ENCODE results near the gene TPSD1.
A peak's percentile ranks its signal among the peaks of the same experiment; 100 is the strongest.

Gene TPSD1

DNA sequence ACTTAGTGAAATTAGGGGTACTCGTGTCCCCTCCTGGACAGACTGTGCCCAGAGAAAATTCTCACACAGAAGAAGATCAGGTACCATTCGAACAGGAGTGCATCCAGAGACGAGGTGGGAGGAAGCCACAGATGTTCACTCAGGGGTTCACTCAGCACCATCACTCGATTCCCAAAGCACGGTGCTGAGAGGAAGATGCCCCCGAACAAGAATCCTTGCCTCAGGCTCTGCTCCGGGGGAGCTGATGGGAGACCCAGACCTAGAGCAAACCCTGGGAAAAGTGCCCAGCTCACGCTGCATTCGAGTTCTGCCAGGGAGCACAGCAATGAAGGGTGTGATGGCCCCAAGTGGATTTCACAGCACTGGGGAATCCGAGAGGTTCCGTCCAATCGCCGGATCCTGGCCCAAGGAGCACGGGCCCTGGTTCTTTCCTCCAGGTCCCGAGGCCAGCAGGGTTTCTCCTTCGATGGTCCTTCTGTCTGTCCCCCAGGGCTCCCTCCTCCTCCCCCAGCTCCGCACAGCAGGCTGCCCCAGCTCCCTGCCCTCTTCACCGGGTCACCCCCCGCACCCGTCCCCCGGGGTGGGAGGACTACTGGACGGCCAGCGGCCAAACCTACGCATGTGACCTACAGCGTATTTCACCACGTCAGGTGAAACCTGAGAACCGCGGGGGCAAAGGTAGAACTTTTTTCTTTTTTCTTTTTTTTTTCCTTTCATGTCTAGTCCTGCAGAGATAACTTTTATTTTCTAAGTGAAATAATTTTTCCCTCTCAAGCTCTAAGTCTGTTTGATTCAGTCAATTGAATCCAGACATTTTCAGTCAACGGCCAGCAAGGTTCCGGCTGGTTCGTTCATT lies 43.4 kb downstream of the TPSD1 start:
- Histone ChIP-seq H3K36me3 (ENCODE audit: control insufficient read depth, low read depth, low read length) (no peaks in the 10 kb centered on the region), H3K9me3 (ENCODE audit: control insufficient read depth, low read depth, low read length) (no peaks in the 10 kb centered on the region), H3K4me3 (ENCODE audit: low read length) (no peak overlapping the region), H3K4me1 (ENCODE audit: control insufficient read depth, low read depth, low read length) (peaks cover 4% of the 10 kb centered on the region), H3K27me3 (ENCODE audit: control insufficient read depth, insufficient read depth, low read length) (peaks cover 23% of the 10 kb centered on the region), H3K27ac (ENCODE audit: low read length) (no peak overlapping the region), H3K9ac (ENCODE audit: low read length) (no peak overlapping the region)

DNA sequence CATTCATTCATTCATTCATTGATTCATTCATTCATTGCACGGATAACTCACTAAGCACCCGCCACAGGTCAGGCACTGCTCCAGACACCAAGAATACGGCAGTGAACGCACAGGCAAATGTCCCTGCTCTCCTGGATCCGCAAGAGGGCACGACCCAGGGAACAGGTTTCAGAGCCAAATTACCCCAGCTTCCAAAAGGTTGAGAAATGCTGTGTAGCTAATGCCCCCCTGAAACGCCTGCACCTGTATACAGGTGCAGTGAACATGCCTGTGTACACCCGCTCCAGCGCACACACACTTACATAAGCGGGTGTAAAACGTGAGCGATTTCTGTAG lies 44.0 kb downstream of the TPSD1 start:
- Histone ChIP-seq H3K36me3 (ENCODE audit: control insufficient read depth, low read depth, low read length) (no peaks in the 10 kb centered on the region), H3K27me3 (ENCODE audit: control insufficient read depth, insufficient read depth, low read length) (peaks cover 23% of the 10 kb centered on the region), H3K9me3 (ENCODE audit: control insufficient read depth, low read depth, low read length) (no peaks in the 10 kb centered on the region), H3K4me3 (ENCODE audit: low read length) (no peak overlapping the region), H3K9ac (ENCODE audit: low read length) (no peak overlapping the region), H3K27ac (ENCODE audit: low read length) (no peak overlapping the region), H3K4me1 (ENCODE audit: control insufficient read depth, low read depth, low read length) (peaks cover 4% of the 10 kb centered on the region)

DNA sequence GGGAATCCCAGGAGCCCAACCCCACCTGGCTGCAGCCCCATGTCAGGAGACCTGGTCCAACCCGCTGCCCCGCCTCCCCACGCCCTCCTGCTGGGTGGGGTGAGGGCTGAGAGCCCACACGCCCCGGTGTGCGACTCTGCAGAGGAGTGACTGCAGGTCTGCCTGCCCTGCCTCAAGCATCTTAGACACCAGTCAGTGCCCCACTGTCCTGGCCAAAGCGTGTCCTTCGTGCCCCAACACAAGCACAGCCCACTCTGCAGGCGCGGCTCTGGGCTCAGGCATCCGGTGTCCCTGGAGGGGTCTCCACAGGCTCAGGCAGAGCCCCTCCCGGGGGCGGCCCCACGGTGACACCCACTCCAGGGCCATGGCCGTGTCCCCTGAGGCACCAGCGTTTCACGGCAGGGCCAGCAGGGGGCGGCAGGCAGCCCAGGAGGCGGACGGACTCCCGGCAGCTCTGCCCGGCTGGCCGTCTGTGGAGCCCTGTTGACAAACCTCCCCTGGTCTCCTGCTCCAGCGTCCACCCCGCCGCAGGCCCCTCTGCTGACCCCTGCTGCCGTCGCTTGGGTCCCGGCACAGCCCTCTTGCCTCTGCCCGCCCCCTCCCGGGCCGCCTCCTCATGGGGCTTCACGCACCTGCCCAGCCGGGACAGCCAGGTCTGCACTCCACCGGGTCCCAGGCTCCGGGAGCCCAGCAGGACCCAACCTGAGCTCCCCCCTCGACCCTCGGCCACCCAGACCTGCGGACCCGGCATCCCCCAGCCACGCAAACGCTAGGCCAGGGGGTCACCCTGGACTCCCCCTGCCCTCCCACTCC lies 45.0 kb downstream of the TPSD1 start:
- Histone ChIP-seq H3K9ac (ENCODE audit: low read length) (no peak overlapping the region), H3K4me1 (ENCODE audit: control insufficient read depth, low read depth, low read length) (peaks cover 4% of the 10 kb centered on the region), H3K36me3 (ENCODE audit: control insufficient read depth, low read depth, low read length) (no peaks in the 10 kb centered on the region), H3K9me3 (ENCODE audit: control insufficient read depth, low read depth, low read length) (no peaks in the 10 kb centered on the region), H3K4me3 (ENCODE audit: low read length) (no peak overlapping the region), H3K27me3 (ENCODE audit: control insufficient read depth, insufficient read depth, low read length) (peaks cover 23% of the 10 kb centered on the region), H3K27ac (ENCODE audit: low read length) (no peak overlapping the region)

DNA sequence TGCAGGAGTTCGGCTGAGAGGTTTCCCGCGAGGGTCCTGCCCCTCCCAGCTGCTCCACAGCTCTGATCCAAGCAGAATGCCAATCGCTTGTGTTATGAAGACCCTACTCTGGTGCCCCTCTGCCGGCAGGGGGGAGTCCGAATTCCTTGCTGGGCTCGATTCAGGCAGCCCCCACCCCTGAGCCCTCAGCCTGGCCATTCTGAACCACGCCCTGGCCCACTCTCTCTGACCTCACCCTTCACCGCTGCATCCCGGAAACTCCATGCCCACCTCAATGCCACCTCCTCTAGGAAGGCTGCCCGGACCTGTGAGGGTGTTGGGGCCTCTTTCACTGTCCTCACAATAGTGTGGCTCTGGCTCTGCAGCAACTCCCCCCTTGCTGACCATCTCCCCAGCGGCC lies 45.7 kb downstream of the TPSD1 start:
- Histone ChIP-seq H3K27me3 (ENCODE audit: control insufficient read depth, insufficient read depth, low read length) (peaks cover 23% of the 10 kb centered on the region), H3K36me3 (ENCODE audit: control insufficient read depth, low read depth, low read length) (no peaks in the 10 kb centered on the region), H3K9ac (ENCODE audit: low read length) (no peak overlapping the region), H3K27ac (ENCODE audit: low read length) (no peak overlapping the region), H3K4me3 (ENCODE audit: low read length) (no peak overlapping the region), H3K9me3 (ENCODE audit: control insufficient read depth, low read depth, low read length) (no peaks in the 10 kb centered on the region), H3K4me1 (ENCODE audit: control insufficient read depth, low read depth, low read length) (peaks cover 4% of the 10 kb centered on the region)

DNA sequence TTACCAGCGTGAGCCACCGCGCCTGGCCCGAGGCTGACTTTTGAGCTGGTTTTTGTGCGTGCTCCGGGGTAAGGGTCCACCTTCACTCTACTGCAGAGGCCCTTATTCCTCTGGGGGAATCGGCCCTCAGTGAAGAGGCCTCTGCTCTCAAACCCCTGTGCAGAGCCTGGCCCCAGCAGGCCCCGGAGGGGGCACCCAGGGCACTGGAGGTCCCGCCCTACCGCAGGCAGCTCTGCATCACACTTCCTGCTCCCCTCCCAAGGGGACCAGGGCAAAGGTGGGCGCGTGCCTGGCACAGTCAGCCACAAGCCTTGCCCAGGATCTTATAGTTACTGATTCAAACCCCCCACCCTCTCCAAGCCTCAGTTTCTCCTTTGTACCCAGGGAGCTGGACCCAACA lies 50.0 kb downstream of the TPSD1 start:
- Histone ChIP-seq H3K9ac (ENCODE audit: low read length) (no peak overlapping the region), H3K27me3 (ENCODE audit: control insufficient read depth, insufficient read depth, low read length) (peaks cover under 1% of the 10 kb centered on the region), H3K4me3 (ENCODE audit: low read length) (no peak overlapping the region), H3K4me1 (ENCODE audit: control insufficient read depth, low read depth, low read length) (peaks cover 5% of the 10 kb centered on the region), H3K27ac (ENCODE audit: low read length) (no peak overlapping the region), H3K36me3 (ENCODE audit: control insufficient read depth, low read depth, low read length) (no peaks in the 10 kb centered on the region), H3K9me3 (ENCODE audit: control insufficient read depth, low read depth, low read length) (no peaks in the 10 kb centered on the region)

DNA sequence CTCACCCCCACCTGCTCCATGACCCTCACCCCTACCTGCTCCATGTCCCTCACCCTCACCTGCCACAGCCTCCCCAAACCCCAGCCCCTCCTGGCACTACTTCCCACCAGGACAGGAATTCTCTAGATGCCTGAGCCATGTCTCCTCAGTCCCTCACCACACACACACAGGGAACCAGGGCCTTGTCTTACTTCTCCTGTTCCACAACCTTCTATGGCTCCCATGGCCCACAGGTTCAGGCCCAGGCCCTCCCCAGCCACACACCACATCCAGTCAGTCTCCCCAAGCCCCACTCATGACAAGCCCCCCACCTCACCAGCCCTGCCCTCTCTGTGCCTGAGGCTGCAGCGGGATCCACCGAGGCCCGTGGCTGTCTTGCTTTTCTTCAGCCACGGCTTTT lies 50.5 kb downstream of the TPSD1 start:
- no peaks in the 10 kb centered on the region for H3K27me3 ChIP-seq (ENCODE audit: control insufficient read depth, insufficient read depth, low read length)

DNA sequence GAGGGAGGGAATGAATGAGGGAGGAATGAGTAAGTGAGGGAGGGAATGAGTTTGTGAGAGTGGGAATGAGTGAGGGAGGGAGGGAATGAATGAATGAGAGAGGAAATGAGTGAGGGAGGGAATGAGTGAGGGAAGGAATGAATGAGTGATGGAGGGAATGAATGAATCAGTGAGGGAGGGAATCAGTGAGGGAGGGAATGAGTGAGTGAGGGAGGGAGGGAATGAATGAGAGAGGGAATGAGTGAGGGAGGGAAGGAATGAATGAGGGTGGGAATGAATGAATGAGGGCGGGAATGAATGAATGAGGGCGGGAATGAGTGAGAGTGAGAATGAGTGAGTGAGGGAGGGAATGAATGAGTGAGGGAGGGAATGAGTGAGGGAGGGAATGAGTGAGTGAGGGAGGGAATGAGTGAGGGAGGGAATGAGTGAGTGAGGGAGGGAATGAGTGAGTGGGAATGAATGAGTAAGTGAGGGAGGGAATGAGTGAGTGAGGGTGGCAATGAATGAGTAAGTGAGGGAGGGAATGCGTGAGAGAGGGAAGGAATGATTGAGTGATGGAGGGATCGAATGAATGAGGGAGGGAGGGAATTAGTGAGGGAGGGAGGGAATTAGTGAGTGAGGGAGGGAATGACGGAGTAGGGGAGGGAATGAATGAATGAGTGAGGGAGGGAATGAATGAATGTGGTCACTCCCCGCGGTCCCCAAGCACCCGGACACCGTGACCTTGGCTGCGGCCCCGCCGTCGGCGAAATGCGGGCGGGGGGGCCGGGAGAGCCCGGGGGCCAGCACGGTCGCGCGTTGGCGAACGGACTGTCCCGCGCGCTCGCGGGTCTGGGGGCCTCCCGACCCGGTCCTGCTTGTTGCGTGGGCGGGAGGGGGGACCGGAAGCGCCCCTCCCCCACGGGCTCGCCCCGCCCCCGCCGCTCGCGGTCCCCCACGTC lies 52.4 kb downstream of the TPSD1 start:
- Histone ChIP-seq H3K9me3 (ENCODE audit: control insufficient read depth, low read depth, low read length) (no peaks in the 10 kb centered on the region), H3K9ac (ENCODE audit: low read length) (peak overlapping the region; percentile 99), H3K27ac (ENCODE audit: low read length) (peak overlapping the region; percentile 45), H3K4me1 (ENCODE audit: control insufficient read depth, low read depth, low read length) (peaks cover 7% of the 10 kb centered on the region), H3K4me3 (ENCODE audit: low read length) (peak overlapping the region; percentile 90), H3K36me3 (ENCODE audit: control insufficient read depth, low read depth, low read length) (peaks cover 4% of the 10 kb centered on the region), H3K27me3 (ENCODE audit: control insufficient read depth, insufficient read depth, low read length) (no peaks in the 10 kb centered on the region)

More for the DNA sequence above, 50.5 kb downstream of the TPSD1 start:
- Histone ChIP-seq H3K27ac (ENCODE audit: low read length) (no peak overlapping the region), H3K9ac (ENCODE audit: low read length) (no peak overlapping the region), H3K36me3 (ENCODE audit: control insufficient read depth, low read depth, low read length) (no peaks in the 10 kb centered on the region), H3K9me3 (ENCODE audit: control insufficient read depth, low read depth, low read length) (no peaks in the 10 kb centered on the region), H3K4me3 (ENCODE audit: low read length) (no peak overlapping the region), H3K4me1 (ENCODE audit: control insufficient read depth, low read depth, low read length) (peaks cover 7% of the 10 kb centered on the region)

Data from iPS-18a (cell line).